ENCODE measurements around the gene ENDOV.

Gene ENDOV

DNA sequence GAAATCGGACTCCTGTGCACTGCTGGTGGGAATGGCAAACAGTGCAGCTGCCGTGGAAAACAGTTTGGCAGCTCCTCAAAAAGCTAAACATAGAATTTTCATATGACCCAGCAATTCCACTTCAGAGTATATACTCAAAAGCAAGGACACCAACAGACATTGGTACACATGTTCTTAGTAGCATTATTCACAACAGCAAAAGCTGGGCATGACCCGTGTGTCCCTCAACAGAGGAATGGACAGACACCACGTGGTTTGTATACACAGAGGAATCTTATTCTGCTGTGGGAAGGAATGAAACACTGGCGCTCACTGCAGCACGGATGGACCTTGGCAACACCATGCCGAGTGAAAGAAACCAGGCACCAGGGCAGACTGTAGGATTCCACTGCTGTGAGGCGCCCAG lies 45.5 kb downstream of the ENDOV start:
- H3K4me3 ChIP-seq (ENCODE audit: low read length): no peak overlapping the region
- TF ChIP-seq ZNF274 (IDR thresholded peaks at IDR 0.05; ENCODE audit: low read depth, low read length): no peak

DNA sequence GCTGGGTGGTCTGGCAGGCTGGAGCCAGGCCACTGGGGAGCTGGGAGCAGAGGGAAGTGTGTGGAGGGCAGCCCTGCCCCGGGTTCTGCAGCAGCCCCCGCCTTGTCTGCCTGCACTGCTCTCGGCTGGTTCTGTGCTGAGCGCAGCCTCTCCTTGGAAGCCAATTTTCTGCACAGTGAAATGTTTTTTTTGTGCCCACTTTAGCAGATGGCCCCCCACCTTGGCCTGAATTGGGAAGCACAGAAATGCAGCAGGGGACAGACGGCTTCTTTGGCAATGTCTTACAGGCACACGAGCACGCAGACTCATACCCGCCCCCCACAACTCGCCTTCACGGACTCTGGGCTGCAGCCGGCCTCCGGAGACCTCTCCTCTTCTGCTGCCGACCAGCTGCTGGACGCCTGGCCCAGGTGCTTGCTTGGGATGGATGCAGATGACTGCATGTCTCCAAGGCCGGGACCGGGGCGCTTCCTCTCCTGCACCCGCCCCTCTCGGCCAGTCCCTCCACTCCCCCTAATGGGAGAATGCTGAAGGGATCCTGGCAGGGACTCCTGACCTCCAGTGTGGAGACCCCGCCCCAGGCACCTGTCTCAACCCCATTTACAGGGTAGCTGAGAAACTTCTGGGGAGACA lies 46.7 kb downstream of the ENDOV start:
- H3K4me3 ChIP-seq (ENCODE audit: low read length): no peak overlapping the region
- no peak for TF ChIP-seq ZNF274 (IDR thresholded peaks at IDR 0.05; ENCODE audit: low read depth, low read length)

- TF ChIP-seq ZNF274 (IDR thresholded peaks at IDR 0.05; ENCODE audit: low read depth, low read length): no peak
- H3K4me3 ChIP-seq (ENCODE audit: low read length): no peak overlapping the region
These were observed 48.9 kb downstream of the ENDOV start for GRCh38 chr17:80463784-80464400.

GRCh38 chr17:80464486-80464885 lies 49.5 kb downstream of the ENDOV start:
- no peak for TF ChIP-seq ZNF274 (IDR thresholded peaks at IDR 0.05; ENCODE audit: low read depth, low read length)

GRCh38 chr17:80465327-80465974 lies 50.5 kb downstream of the ENDOV start:
- no peak overlapping the region for H3K4me3 ChIP-seq (ENCODE audit: low read length)
- TF ChIP-seq ZNF274 (IDR thresholded peaks at IDR 0.05; ENCODE audit: low read depth, low read length): no peak

More at GRCh38 chr17:80464486-80464885, 49.5 kb downstream of the ENDOV start:
- H3K4me3 ChIP-seq (ENCODE audit: low read length): no peak overlapping the region

- no peak for TF ChIP-seq ZNF274 (IDR thresholded peaks at IDR 0.05; ENCODE audit: low read depth, low read length)
- no peak overlapping the region for H3K4me3 ChIP-seq (ENCODE audit: low read length)
These were observed 51.3 kb downstream of the ENDOV start for GRCh38 chr17:80466188-80466705.

DNA sequence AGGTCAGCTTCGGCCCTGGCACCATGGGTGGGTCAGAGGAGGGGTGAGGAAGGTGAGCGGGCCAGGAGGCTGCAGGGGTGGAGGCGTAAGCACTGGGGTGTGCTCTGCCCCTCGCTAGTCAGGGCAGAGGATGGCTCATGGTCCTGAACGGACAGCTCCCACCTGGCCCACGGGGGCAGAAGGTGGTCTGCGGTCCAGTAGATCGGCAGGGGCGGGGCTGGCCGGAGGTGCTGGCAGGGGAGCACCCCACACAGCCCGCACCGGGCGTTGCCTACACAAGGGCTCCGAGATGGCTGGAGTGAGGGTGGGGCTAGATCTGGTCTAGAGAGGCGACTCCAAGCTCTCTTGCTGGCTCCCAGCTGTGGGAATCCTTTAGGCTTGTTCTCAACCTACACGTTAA lies 53.3 kb downstream of the ENDOV start:
- TF ChIP-seq ZNF274 (IDR thresholded peaks at IDR 0.05; ENCODE audit: low read depth, low read length): no peak
- H3K4me3 ChIP-seq (ENCODE audit: low read length): no peak overlapping the region

- no peak overlapping the region for H3K4me3 ChIP-seq (ENCODE audit: low read length)
- TF ChIP-seq ZNF274 (IDR thresholded peaks at IDR 0.05; ENCODE audit: low read depth, low read length): no peak
These were observed 54.0 kb downstream of the ENDOV start for GRCh38 chr17:80468781-80469493.

GRCh38 chr17:80469667-80470066 lies 54.7 kb downstream of the ENDOV start:
- no peak overlapping the region for H3K4me3 ChIP-seq (ENCODE audit: low read length)
- no peak for TF ChIP-seq ZNF274 (IDR thresholded peaks at IDR 0.05; ENCODE audit: low read depth, low read length)

- no peak overlapping the region for H3K4me3 ChIP-seq (ENCODE audit: low read length)
- TF ChIP-seq ZNF274 (IDR thresholded peaks at IDR 0.05; ENCODE audit: low read depth, low read length): no peak
These were observed 55.6 kb downstream of the ENDOV start for GRCh38 chr17:80470603-80471002.

DNA sequence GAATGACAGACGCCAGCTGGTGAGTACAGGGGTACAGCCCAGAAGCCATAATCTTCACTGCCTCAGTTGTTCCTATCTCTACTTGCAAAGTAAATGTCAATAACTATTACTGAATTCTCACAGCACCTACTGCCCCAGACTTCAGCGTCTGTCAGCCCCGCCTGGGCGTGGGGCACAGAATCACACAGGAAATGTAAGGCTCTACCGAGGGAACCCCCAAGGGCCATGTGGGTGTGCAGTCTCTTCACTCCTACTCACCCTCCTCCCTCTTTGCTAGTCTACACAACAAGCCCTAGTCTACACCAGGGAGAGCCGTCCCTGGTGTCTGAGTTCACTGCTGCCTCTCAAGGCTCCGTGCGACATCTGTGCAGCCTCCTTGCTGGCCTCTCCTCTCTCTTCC lies 57.0 kb downstream of the ENDOV start:
- no peak overlapping the region for H3K4me3 ChIP-seq (ENCODE audit: low read length)
- TF ChIP-seq ZNF274 (IDR thresholded peaks at IDR 0.05; ENCODE audit: low read depth, low read length): no peak

- no peak overlapping the region for H3K4me3 ChIP-seq (ENCODE audit: low read length)
- no peak for TF ChIP-seq ZNF274 (IDR thresholded peaks at IDR 0.05; ENCODE audit: low read depth, low read length)
These were observed 58.0 kb downstream of the ENDOV start for GRCh38 chr17:80472996-80473395.

GRCh38 chr17:80473701-80474100 lies 58.7 kb downstream of the ENDOV start:
- TF ChIP-seq ZNF274 (IDR thresholded peaks at IDR 0.05; ENCODE audit: low read depth, low read length): no peak
- H3K4me3 ChIP-seq (ENCODE audit: low read length): no peak overlapping the region

DNA sequence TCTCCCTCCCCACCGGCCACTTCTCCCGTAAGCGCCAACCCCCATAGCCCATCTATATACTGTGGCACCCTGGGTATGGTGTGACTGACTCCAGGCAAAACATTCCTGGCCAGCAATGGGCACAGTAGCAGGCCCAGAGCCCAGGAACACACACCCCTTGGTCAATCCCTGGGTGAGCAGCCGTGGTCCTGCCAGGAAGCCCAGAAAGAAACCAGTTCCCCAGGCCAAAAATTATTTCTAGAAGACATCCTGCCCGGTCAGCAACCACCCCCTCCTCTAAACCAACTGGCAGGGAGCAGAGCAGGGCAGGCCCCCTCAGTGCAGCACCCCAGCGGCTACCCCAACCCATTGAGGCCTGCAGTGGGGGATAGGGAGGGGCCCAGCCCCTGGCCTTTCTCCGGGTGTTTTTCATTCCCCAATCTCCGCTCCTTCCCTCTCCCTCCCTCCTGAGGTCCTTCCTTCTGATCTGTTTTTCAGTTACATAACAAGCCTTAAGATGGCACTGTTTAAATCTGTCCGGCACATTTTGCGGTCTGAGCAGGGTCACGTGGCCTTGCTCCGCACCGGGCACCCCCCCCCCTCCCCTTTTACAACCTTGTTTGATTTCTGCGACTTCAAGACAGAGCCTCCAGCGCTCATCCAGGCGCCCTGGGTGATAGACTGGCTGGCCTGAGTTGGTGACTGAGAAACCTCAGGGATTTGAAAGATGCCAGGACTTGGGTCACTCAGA lies 59.4 kb downstream of the ENDOV start:
- no peak for TF ChIP-seq ZNF274 (IDR thresholded peaks at IDR 0.05; ENCODE audit: low read depth, low read length)
- no peak overlapping the region for H3K4me3 ChIP-seq (ENCODE audit: low read length)
